Brain microvascular endothelial cell (primary cell): ENCODE data around the gene SVOP.
"Not testable (repeated sequence)": the region's sequence is repeated elsewhere in the genome, so short reads cannot be mapped to it uniquely, and the experiment has no call there.

Experiments
- DNase-seq: peaks from one replicate; pipeline ENCODE4 v3.0.0-alpha.2; 2020
- H3K27ac ChIP-seq: fragments of 250-450 bp; sonication (Bioruptor Pico); 2 replicates; pipeline ENCODE4 v1.5.1; 2020; ENCODE audit warnings: mild to moderate bottlenecking, moderate library complexity
- H3K27me3 ChIP-seq: fragments of 250-450 bp; sonication (Bioruptor Pico); replicated peaks from 2 replicates; pipeline ENCODE4 v1.5.1; 2020; ENCODE audit warnings: mild to moderate bottlenecking
- H3K36me3 ChIP-seq: fragments of 250-450 bp; sonication (Bioruptor Pico); replicated peaks from 2 replicates; pipeline ENCODE4 v1.5.1; 2020; ENCODE audit warnings: mild to moderate bottlenecking
- H3K4me3 ChIP-seq: 2 replicates; pipeline ENCODE4 v1.5.1; 2011; ENCODE audit warnings: low read depth, mild to moderate bottlenecking, control low read depth, low read length, moderate library complexity
- CTCF ChIP-seq: IDR thresholded peaks from 2 replicates; pipeline ENCODE4 v1.5.1; 2011; ENCODE audit warnings: low read depth, mild to moderate bottlenecking, moderate library complexity, low read length, control low read depth, inconsistent platforms; ENCODE audit errors: missing control alignments
- in situ Hi-C: cut with HindIII; loops from 2 replicates; pipeline ENCODE4 v1.10.0; 2017; ENCODE audit warnings: low sequenced_read_pairs, low pct_ligation_motif_present

The SVOP gene

GRCh38 chr12:108860443-108860842 is 160.4 kb downstream of the SVOP start:
- no peak for DNase-seq
- no peaks in the 10 kb centered on the region for H3K27me3 ChIP-seq
- no peak overlapping the region for H3K27ac ChIP-seq
- in situ Hi-C loops: no loop called here
- H3K36me3 ChIP-seq: no peaks in the 10 kb centered on the region
- no peak overlapping the region for H3K4me3 ChIP-seq
- no peak for TF ChIP-seq CTCF

GRCh38 chr12:108859923-108860291 is 161.0 kb downstream of the SVOP start:
- TF ChIP-seq CTCF: no peak
- no peak for DNase-seq
- in situ Hi-C loops: no loop called here
- Histone ChIP-seq H3K27ac (no peak overlapping the region), H3K4me3 (no peak overlapping the region), H3K27me3 (no peaks in the 10 kb centered on the region), H3K36me3 (no peaks in the 10 kb centered on the region)

GRCh38 chr12:108859141-108859922 is 161.5 kb downstream of the SVOP start:
- H3K36me3 ChIP-seq, H3K27ac ChIP-seq, H3K4me3 ChIP-seq, H3K27me3 ChIP-seq, in situ Hi-C loops, DNase-seq: not testable (repeated sequence)

GRCh38 chr12:108858311-108859074 is 162.4 kb downstream of the SVOP start:
- in situ Hi-C loops: no loop called here
- DNase-seq: no peak
- H3K36me3 ChIP-seq: no peaks in the 10 kb centered on the region
- no peak overlapping the region for H3K27ac ChIP-seq
- TF ChIP-seq CTCF: no peak
- H3K27me3 ChIP-seq: no peaks in the 10 kb centered on the region
- H3K4me3 ChIP-seq: peak overlapping the region; percentile 54
